GM12878 (cell line): ENCODE measurements around the gene AKR1A1. TPM values are rescaled to one million over a fixed set of nuclear protein-coding genes. Genes with fewer than 3 reads are reported as not detected.

Source experiments
- ATAC-seq: fragments of 200-7000 bp; cut with Tn5 transposase; 3 replicates; pipeline ENCODE4 v1.9.1; 2020; ENCODE audit warnings: mild to moderate bottlenecking, moderate library complexity
- BruUV-seq: library from RNA; stranded (reverse); fragments of 400-500 nt; replicated peaks from 2 replicates; lab custom pipeline; 2021; lab: Mats Ljungman, UMichigan
- CTCF ChIA-PET: fragments of 300-600 bp; sonication (Branson Sonifier 250); formaldehyde crosslinking; extraction: SDS; loops from one replicate; lab custom pipeline; 2021; ENCODE audit warnings: inconsistent platforms; lab: Yijun Ruan, JAX
- POLR2A ChIA-PET: fragments of 350-600 bp; formaldehyde crosslinking; extraction: SDS; loops from one replicate; lab custom pipeline; 2021; ENCODE audit warnings: inconsistent platforms; lab: Charles Lee
- RAD21 ChIA-PET: fragments of 300-600 bp; sonication (Branson Sonifier 250); formaldehyde crosslinking; loops from one replicate; lab custom pipeline; 2023; ENCODE audit warnings: antibody characterized with exemption; ENCODE audit not compliant: unreplicated experiment; lab: Charles Lee
- SMC1A ChIA-PET: fragments of 300-600 bp; sonication (Branson Sonifier 250); formaldehyde crosslinking; loops from one replicate; lab custom pipeline; 2023; ENCODE audit not compliant: unreplicated experiment, uncharacterized antibody; lab: Charles Lee
- DNase-seq: peaks from one replicate; pipeline ENCODE4 v3.0.0-alpha.2; 2011; ENCODE audit warnings: low read depth, low spot score
- FAIRE-seq: peaks from 3 replicates; lab custom pipeline; 2011; peaks lifted over from hg19 to GRCh38; lab: Jason Lieb, UNC
- H2AFZ ChIP-seq: 2 replicates; pipeline ENCODE4 v1.6.0; 2011; ENCODE audit warnings: low read depth, low read length, control low read depth; ENCODE audit not compliant: control insufficient read depth
- H3K27ac ChIP-seq: 2 replicates; pipeline ENCODE4 v1.5.1; 2011; ENCODE audit warnings: control low read depth; ENCODE audit not compliant: control insufficient read depth, insufficient read depth
- H3K27me3 ChIP-seq, 2 experiments: replicated peaks in 1 of 2; 2 replicates each; pipeline versions ENCODE4 v1.6.0 to v1.6.1; 2011; ENCODE audit warnings: low read length in 1 of 2; ENCODE audit not compliant: control insufficient read depth in 2 of 2, insufficient read depth in 2 of 2
- H3K36me3 ChIP-seq, 2 experiments: 2 replicates each; pipeline ENCODE4 v1.5.1; 2011; ENCODE audit warnings: low read length in 1 of 2; ENCODE audit not compliant: control insufficient read depth in 2 of 2, insufficient read depth in 2 of 2
- H3K4me1 ChIP-seq: 2 replicates; pipeline ENCODE4 v1.6.1; 2011; ENCODE audit warnings: mild to moderate bottlenecking, low read length, moderate library complexity, mixed read lengths; ENCODE audit not compliant: control insufficient read depth, insufficient read depth
- H3K4me2 ChIP-seq: 2 replicates; pipeline ENCODE4 v1.6.0; 2011; ENCODE audit warnings: control low read depth; ENCODE audit not compliant: control insufficient read depth, insufficient read depth
- H3K4me3 ChIP-seq: fragments of 200-600 bp; sonication (generic); 2 replicates; pipeline ENCODE4 v1.5.1; 2016
- H3K79me2 ChIP-seq: 2 replicates; pipeline ENCODE4 v1.6.0; 2011; ENCODE audit warnings: low read length; ENCODE audit not compliant: control insufficient read depth, insufficient read depth
- H3K9ac ChIP-seq: 2 replicates; pipeline ENCODE4 v1.8.0; 2011; ENCODE audit warnings: low read length, control low read depth, mixed read lengths; ENCODE audit not compliant: control insufficient read depth, insufficient read depth
- H3K9me3 ChIP-seq: replicated peaks from 3 replicates; pipeline ENCODE4 v1.5.1; 2011; ENCODE audit warnings: mild to moderate bottlenecking, low read length; ENCODE audit not compliant: control insufficient read depth, insufficient read depth
- H4K20me1 ChIP-seq: 2 replicates; pipeline ENCODE4 v1.6.0; 2011; ENCODE audit not compliant: control insufficient read depth, insufficient read depth
- CEBPZ ChIP-seq: fragments of 150-350 bp; IDR thresholded peaks from 2 replicates; pipeline ENCODE4 v1.6.1; 2016; ENCODE audit warnings: low read depth, low read length
- CUX1 ChIP-seq: IDR thresholded peaks from 2 replicates; pipeline ENCODE4 v1.6.1; 2012; ENCODE audit warnings: improper control_type of control experiment, low read depth, low read length; ENCODE audit not compliant: insufficient replicate concordance
- GABPA ChIP-seq: IDR thresholded peaks from 2 replicates; pipeline ENCODE4 v1.6.1; 2014; ENCODE audit warnings: antibody characterized with exemption, low read depth, mild to moderate bottlenecking, inconsistent platforms
- MYC ChIP-seq: IDR thresholded peaks from 2 replicates; pipeline ENCODE4 v1.6.1; 2011; ENCODE audit warnings: mild to moderate bottlenecking, low read length, moderate library complexity, inconsistent platforms; ENCODE audit not compliant: insufficient read depth, insufficient replicate concordance, insufficient read length, severe bottlenecking
- POLR2AphosphoS2 ChIP-seq: IDR thresholded peaks from 2 replicates; pipeline ENCODE4 v1.6.1; 2011; ENCODE audit warnings: low read depth, mild to moderate bottlenecking, low read length, improper control_type of control experiment, moderate library complexity
- SMC3 ChIP-seq: IDR thresholded peaks from 2 replicates; pipeline ENCODE4 v1.6.1; 2011; ENCODE audit warnings: low read length, improper control_type of control experiment, borderline replicate concordance
- SPI1 ChIP-seq: IDR thresholded peaks from 2 replicates; pipeline ENCODE4 v1.6.1; 2011; ENCODE audit warnings: low read depth, mild to moderate bottlenecking, low read length, moderate library complexity, borderline replicate concordance; ENCODE audit not compliant: insufficient read depth
- SREBF1 ChIP-seq: IDR thresholded peaks from 2 replicates; pipeline ENCODE4 v1.6.1; 2012; ENCODE audit warnings: mild to moderate bottlenecking, low read length
- ZBED1 ChIP-seq: IDR thresholded peaks from 2 replicates; pipeline ENCODE4 v1.6.1; 2016; ENCODE audit warnings: borderline replicate concordance
- ZNF622 ChIP-seq: fragments of 450-650 bp; IDR thresholded peaks from 2 replicates; pipeline ENCODE4 v1.6.1; 2017; ENCODE audit warnings: mild to moderate bottlenecking, inconsistent platforms
- WGBS: methylation state at CpG from one replicate; pipeline ENCODE4 v1.1.6; 2016; ENCODE audit warnings: low lambda C conversion rate; ENCODE audit not compliant: insufficient replicate concordance, insufficient coverage; ENCODE audit errors: missing lambda C conversion rate; 5-methylcytosine and 5-hydroxymethylcytosine counted together
- in situ Hi-C: fragments of 300-500 bp; cut with MboI; formaldehyde crosslinking; loops from 9 replicates; pipeline ENCODE4 v1.14.3; 2018; ENCODE audit warnings: mixed read lengths
- intact Hi-C: fragments of 100-400 bp; cut with micrococcal nuclease; formaldehyde crosslinking; loops from one replicate; pipeline ENCODE4 v1.14.2; 2022; ENCODE audit not compliant: unreplicated experiment
- polyA plus RNA-seq, 11 experiments: library from polyadenylated mRNA; depleted of rRNA in 4 of 11; unstranded in 6 of 11; stranded (reverse) in 5 of 11; fragments of >200 nt; fragmentation: Nextera tagmentation in 4 of 11; fragmentation: Illumina TruSeq in 1 of 11; extraction: Ambion mirVana in 4 of 11; extraction: Trizol in 1 of 11; gene quantifications; 1 replicate in 1 of 11; 2 replicates in 10 of 11; pipeline versions ENCODE4 v1.2.1 to v1.2.3, GENCODE V29; 2011 to 2016; ENCODE audit warnings: inconsistent platforms in 2 of 11, missing spikeins in 2 of 11, low read depth in 1 of 11
- total RNA-seq, 4 experiments: library from RNA; depleted of rRNA in 3 of 4; stranded (reverse); fragments of >200 nt in 3 of 4; fragmentation: Illumina TruSeq in 1 of 4; extraction: Trizol in 1 of 4; gene quantifications; 2 replicates each; pipeline versions ENCODE4 v1.2.1 to v1.2.3, GENCODE V29; 2013 to 2021
- TF ChIP-seq, protein P1 (sequence below): fragments of 450-650 bp; formaldehyde crosslinking; IDR thresholded peaks from 2 replicates; pipeline ENCODE4 v1.5.0; 2022; ENCODE audit warnings: mild to moderate bottlenecking, missing genetic modification characterization

AKR1A1 gene
- total and polyA plus RNA-seq, 10 of the 15 experiments (the other 5 are each of a cell fraction or from before 2014, with no cell fraction given), result 187 to 335 (median 241) TPM

- in situ Hi-C loops, result no loop called here
- no peak overlapping the region for H3K4me2 ChIP-seq
- RAD21 ChIA-PET, result interaction anchor here (0.6 to 6.6 kb wide), 10 partner anchors 10 to 230 kb away, joined by 3 to 58 read pairs (median 15); partner anchors contain the start of genes CCDC163, MMACHC, NASP and TESK2
Measured at GRCh38 chr1:45570631-45571030, 20.0 kb downstream of the AKR1A1 start.

More at GRCh38 chr1:45570631-45571030, 20.0 kb downstream of the AKR1A1 start:
- DNase-seq, result no peak
- H3K9ac ChIP-seq, result no peak overlapping the region
- no peaks in the 10 kb centered on the region for H3K4me1 ChIP-seq
- H4K20me1 ChIP-seq, result no peaks in the 10 kb centered on the region
- ATAC-seq, result no peak
- WGBS, result 58% methylated on average over 4 of the region's 4 CpGs
- H3K27me3 ChIP-seq, result no peaks in the 10 kb centered on the region
- no peaks in the 10 kb centered on the region for H3K9me3 ChIP-seq
- no peak for FAIRE-seq
- H3K79me2 ChIP-seq, result no peaks in the 10 kb centered on the region
- peaks cover 22% of the 10 kb centered on the region in 2 experiments; a peak in 3 of 4 replicates for H3K36me3 ChIP-seq
- TF ChIP-seq ZNF622 (no peak), SMC3 (no peak), POLR2AphosphoS2 (no peak), SPI1 (no peak), MYC (no peak), CUX1 (no peak), GABPA (no peak), CEBPZ (no peak), ZBED1 (no peak), SREBF1 (no peak)
- TF ChIP-seq, protein P1, sequence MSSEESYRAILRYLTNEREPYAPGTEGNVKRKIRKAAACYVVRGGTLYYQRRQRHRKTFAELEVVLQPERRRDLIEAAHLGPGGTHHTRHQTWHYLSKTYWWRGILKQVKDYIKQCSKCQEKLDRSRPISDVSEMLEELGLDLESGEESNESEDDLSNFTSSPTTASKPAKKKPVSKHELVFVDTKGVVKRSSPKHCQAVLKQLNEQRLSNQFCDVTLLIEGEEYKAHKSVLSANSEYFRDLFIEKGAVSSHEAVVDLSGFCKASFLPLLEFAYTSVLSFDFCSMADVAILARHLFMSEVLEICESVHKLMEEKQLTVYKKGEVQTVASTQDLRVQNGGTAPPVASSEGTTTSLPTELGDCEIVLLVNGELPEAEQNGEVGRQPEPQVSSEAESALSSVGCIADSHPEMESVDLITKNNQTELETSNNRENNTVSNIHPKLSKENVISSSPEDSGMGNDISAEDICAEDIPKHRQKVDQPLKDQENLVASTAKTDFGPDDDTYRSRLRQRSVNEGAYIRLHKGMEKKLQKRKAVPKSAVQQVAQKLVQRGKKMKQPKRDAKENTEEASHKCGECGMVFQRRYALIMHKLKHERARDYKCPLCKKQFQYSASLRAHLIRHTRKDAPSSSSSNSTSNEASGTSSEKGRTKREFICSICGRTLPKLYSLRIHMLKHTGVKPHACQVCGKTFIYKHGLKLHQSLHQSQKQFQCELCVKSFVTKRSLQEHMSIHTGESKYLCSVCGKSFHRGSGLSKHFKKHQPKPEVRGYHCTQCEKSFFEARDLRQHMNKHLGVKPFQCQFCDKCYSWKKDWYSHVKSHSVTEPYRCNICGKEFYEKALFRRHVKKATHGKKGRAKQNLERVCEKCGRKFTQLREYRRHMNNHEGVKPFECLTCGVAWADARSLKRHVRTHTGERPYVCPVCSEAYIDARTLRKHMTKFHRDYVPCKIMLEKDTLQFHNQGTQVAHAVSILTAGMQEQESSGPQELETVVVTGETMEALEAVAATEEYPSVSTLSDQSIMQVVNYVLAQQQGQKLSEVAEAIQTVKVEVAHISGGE, result no peak
- no peak overlapping the region for H3K27ac ChIP-seq
- no TSS peak for BruUV-seq
- CTCF ChIA-PET, result interaction anchor here (0.7 to 11.0 kb wide), 24 partner anchors 11 to 556 kb away, joined by 3 to 212 read pairs (median 11); partner anchors contain the start of genes AKR1A1, CCDC163, GPBP1L1 and MMACHC
- intact Hi-C loops, result loop anchor here (1.0 to 5.0 kb wide), 3 partner anchors 50 to 208 kb away; partner anchors contain the start of gene PRDX1
- H3K4me3 ChIP-seq, result no peak overlapping the region
- POLR2A ChIA-PET, result interaction anchor here (0.6 to 1.7 kb wide), 4 partner anchors 12 to 280 kb away, joined by 3 to 8 read pairs (median 4); no protein-coding TSS in a partner anchor
- SMC1A ChIA-PET, result interaction anchor here (0.6 to 8.7 kb wide), 19 partner anchors 12 to 309 kb away, joined by 3 to 114 read pairs (median 6); partner anchors contain the start of genes AKR1A1, CCDC163, MMACHC and PRDX1
- no peak overlapping the region for H2AFZ ChIP-seq
